A549 (cell line): ENCODE measurements around the gene NDRG2. TPM values are rescaled to one million over a fixed set of nuclear protein-coding genes. Genes with fewer than 3 reads are reported as not detected.

Experiments used
- ATAC-seq, 2 experiments: fragments of 200-7000 bp in 1 of 2; fragments of >200 bp in 1 of 2; cut with Nextera tagmentation in 1 of 2; cut with Tn5 transposase in 1 of 2; 3 replicates each; pipeline versions ENCODE4 v1.8.0 to v1.9.1; 2018 to 2020; ENCODE audit warnings: mild to moderate bottlenecking in 1 of 2, moderate library complexity in 1 of 2
- CTCF ChIA-PET: fragments of 300-600 bp; sonication (Branson Sonifier 250); formaldehyde crosslinking; extraction: SDS; loops from one replicate; lab custom pipeline; 2021; ENCODE audit warnings: antibody characterized with exemption, inconsistent platforms; lab: Yijun Ruan, JAX
- POLR2A ChIA-PET: fragments of 350-600 bp; formaldehyde crosslinking; extraction: SDS; loops from one replicate; lab custom pipeline; 2021; ENCODE audit warnings: antibody characterized with exemption, inconsistent platforms; lab: Yijun Ruan, JAX
- DNase-seq, 2 experiments: peaks; one replicate each; pipeline versions ENCODE4 v3.0.0 to v3.0.0-alpha.2; 2011 to 2016; ENCODE audit warnings: low read depth in 1 of 2, low spot score in 1 of 2
- FAIRE-seq: peaks from 2 replicates; lab custom pipeline; 2011; peaks lifted over from hg19 to GRCh38; lab: Jason Lieb, UNC
- H3K27ac ChIP-seq, 2 experiments: fragments of >200 bp; sonication (Bioruptor Twin); formaldehyde crosslinking; 3 replicates each; pipeline ENCODE4 v1.5.1; 2016 to 2017
- H3K4me1 ChIP-seq: fragments of >200 bp; sonication (Bioruptor Twin); formaldehyde crosslinking; 3 replicates; pipeline ENCODE4 v1.6.1; 2016
- H3K4me2 ChIP-seq: fragments of >200 bp; sonication (Bioruptor Twin); formaldehyde crosslinking; 3 replicates; pipeline ENCODE4 v1.6.1; 2016
- H3K4me3 ChIP-seq: fragments of >200 bp; sonication (Bioruptor Twin); formaldehyde crosslinking; 3 replicates; pipeline ENCODE4 v1.5.1; 2016
- H3K9me3 ChIP-seq: fragments of >200 bp; sonication (Bioruptor Twin); formaldehyde crosslinking; 3 replicates; pipeline ENCODE4 v1.6.1; 2016
- BHLHE40 ChIP-seq: IDR thresholded peaks from 2 replicates; pipeline ENCODE4 v1.6.1; 2012; ENCODE audit warnings: low read depth, low read length, inconsistent platforms
- CHD2 ChIP-seq: fragments of 150-350 bp; IDR thresholded peaks from 2 replicates; pipeline ENCODE4 v1.6.1; 2014; ENCODE audit warnings: low read length; ENCODE audit not compliant: partially characterized antibody
- E2F6 ChIP-seq: IDR thresholded peaks from 2 replicates; pipeline ENCODE4 v1.6.1; 2012; ENCODE audit warnings: low read depth, borderline replicate concordance
- ELK1 ChIP-seq: fragments of 150-350 bp; IDR thresholded peaks from 2 replicates; pipeline ENCODE4 v1.6.1; 2014; ENCODE audit warnings: low read depth, mild to moderate bottlenecking, low read length
- EP300 ChIP-seq, 2 experiments: fragments of >200 bp; sonication (Bioruptor Twin); formaldehyde crosslinking; IDR thresholded peaks; 2 replicates in 1 of 2; 3 replicates in 1 of 2; pipeline ENCODE4 v1.6.1; 2016 to 2017
- ESRRA ChIP-seq: fragments of 150-350 bp; IDR thresholded peaks from 2 replicates; pipeline ENCODE4 v1.6.1; 2014; ENCODE audit warnings: mild to moderate bottlenecking, low read length, borderline replicate concordance
- FOSB ChIP-seq: fragments of 250-450 bp; sonication (Bioruptor Pico); IDR thresholded peaks from 2 replicates; pipeline ENCODE4 v1.5.0; 2020; ENCODE audit warnings: mild to moderate bottlenecking, moderate library complexity
- FOSL2 ChIP-seq, 2 experiments: fragments of 450-650 bp in 1 of 2; fragments of >200 bp in 1 of 2; sonication (Bioruptor Twin) in 1 of 2; formaldehyde crosslinking; IDR thresholded peaks; 2 replicates each; pipeline versions ENCODE4 v1.5.0 to v1.6.1; 2016 to 2020; ENCODE audit warnings: mild to moderate bottlenecking in 1 of 2, moderate library complexity in 1 of 2
- HEYL ChIP-seq: fragments of 250-450 bp; sonication (Bioruptor Pico); IDR thresholded peaks from 2 replicates; pipeline ENCODE4 v1.8.0; 2021; ENCODE audit warnings: mild to moderate bottlenecking, moderate library complexity
- HOXB13 ChIP-seq: fragments of 250-450 bp; sonication (Bioruptor Pico); IDR thresholded peaks from 2 replicates; pipeline ENCODE4 v1.5.0; 2020; ENCODE audit warnings: low read depth, mild to moderate bottlenecking, moderate library complexity
- JUN ChIP-seq, 2 experiments: fragments of >200 bp; sonication (Bioruptor Twin); formaldehyde crosslinking; IDR thresholded peaks; 2 replicates in 1 of 2; 3 replicates in 1 of 2; pipeline ENCODE4 v1.6.1; 2016 to 2017
- JUNB ChIP-seq: fragments of >200 bp; sonication (Bioruptor Twin); formaldehyde crosslinking; IDR thresholded peaks from 2 replicates; pipeline ENCODE4 v1.6.1; 2016
- KDM5A ChIP-seq: fragments of 200-600 bp; sonication (generic); IDR thresholded peaks from 2 replicates; pipeline ENCODE4 v1.6.1; 2016; ENCODE audit warnings: antibody characterized with exemption, mild to moderate bottlenecking
- MAZ ChIP-seq: fragments of 150-350 bp; IDR thresholded peaks from 2 replicates; pipeline ENCODE4 v1.6.1; 2014; ENCODE audit warnings: antibody characterized with exemption, low read depth, low read length, borderline replicate concordance
- MYC ChIP-seq: IDR thresholded peaks from 2 replicates; pipeline ENCODE4 v1.6.1; 2012; ENCODE audit warnings: mild to moderate bottlenecking, inconsistent platforms, low read length, improper control_type of control experiment, borderline replicate concordance
- NPAS2 ChIP-seq: fragments of 250-450 bp; sonication (Bioruptor Pico); IDR thresholded peaks from 2 replicates; pipeline ENCODE4 v1.8.0; 2022; ENCODE audit warnings: mild to moderate bottlenecking, moderate library complexity, borderline replicate concordance
- POLR2A ChIP-seq: IDR thresholded peaks from 2 replicates; pipeline ENCODE4 v1.6.1; 2012; ENCODE audit warnings: mild to moderate bottlenecking, low read length
- POLR2AphosphoS2 ChIP-seq: conservative IDR thresholded peaks from 2 replicates; pipeline ENCODE4 v1.6.1; 2012; ENCODE audit warnings: low read length, improper control_type of control experiment, inconsistent platforms
- RAD21 ChIP-seq, 2 experiments: fragments of >200 bp in 1 of 2; sonication (Bioruptor Twin) in 1 of 2; formaldehyde crosslinking in 1 of 2; IDR thresholded peaks in 1 of 2; conservative IDR thresholded peaks in 1 of 2; 2 replicates in 1 of 2; 3 replicates in 1 of 2; pipeline ENCODE4 v1.6.1; 2012 to 2018; ENCODE audit warnings: inconsistent platforms in 1 of 2
- RARB ChIP-seq: fragments of 250-450 bp; sonication (Bioruptor Pico); IDR thresholded peaks from 2 replicates; pipeline ENCODE4 v1.8.0; 2021; ENCODE audit warnings: mild to moderate bottlenecking, moderate library complexity
- SREBF2 ChIP-seq: fragments of 450-650 bp; IDR thresholded peaks from 2 replicates; pipeline ENCODE4 v1.6.1; 2014; ENCODE audit warnings: mild to moderate bottlenecking, moderate library complexity
- TFCP2L1 ChIP-seq: fragments of 250-450 bp; sonication (Bioruptor Pico); IDR thresholded peaks from 2 replicates; pipeline ENCODE4 v1.5.0; 2021; ENCODE audit warnings: mild to moderate bottlenecking
- USF2 ChIP-seq: fragments of 450-650 bp; IDR thresholded peaks from 2 replicates; pipeline ENCODE4 v1.6.1; 2014; ENCODE audit warnings: antibody characterized with exemption
- ZNF302 ChIP-seq: fragments of 250-450 bp; sonication (Bioruptor Pico); IDR thresholded peaks from 2 replicates; pipeline ENCODE4 v1.9.0; 2021; ENCODE audit warnings: inconsistent platforms, mild to moderate bottlenecking, moderate library complexity
- WGBS: methylation state at CpG from one replicate; pipeline ENCODE4 v1.1.6; 2017; ENCODE audit errors: missing lambda C conversion rate; 5-methylcytosine and 5-hydroxymethylcytosine counted together
- polyA plus RNA-seq, 4 experiments: library from polyadenylated mRNA; depleted of rRNA in 3 of 4; stranded (reverse); fragments of >200 nt; fragmentation: RNase III in 1 of 4; extraction: RNeasy Plus Mini Kit Qiagen cat#74134 plus additional on column Dnase treatment in 1 of 4; gene quantifications; 2 replicates in 3 of 4; 3 replicates in 1 of 4; pipeline ENCODE4 v1.2.3, GENCODE V29; 2011 to 2017
- TF ChIP-seq, protein P1 (sequence below): fragments of >200 bp; sonication (Bioruptor Twin); formaldehyde crosslinking; IDR thresholded peaks from 2 replicates; pipeline ENCODE4 v1.6.1; 2016
- TF ChIP-seq, protein P2 (sequence below): IDR thresholded peaks from 2 replicates; pipeline ENCODE4 v1.6.1; 2012
- TF ChIP-seq, protein P3 (sequence below): fragments of >200 bp; sonication (Bioruptor Twin); formaldehyde crosslinking; IDR thresholded peaks from 3 replicates; pipeline ENCODE4 v1.5.1; 2016
- TF ChIP-seq, protein P4 (sequence below): fragments of 250-450 bp; sonication (Bioruptor Pico); IDR thresholded peaks from 2 replicates; pipeline ENCODE4 v1.5.0; 2020; ENCODE audit warnings: low read depth, mild to moderate bottlenecking, moderate library complexity
- TF ChIP-seq, protein P5 (sequence below): fragments of >200 bp; sonication (Bioruptor Twin); formaldehyde crosslinking; IDR thresholded peaks from 3 replicates; pipeline ENCODE4 v1.6.1; 2016

NDRG2 gene
- polyA plus RNA-seq, 2 of the 4 experiments (the other 2 are of a cell fraction), result 4.7 to 6.8 TPM

- POLR2A ChIA-PET, result no interaction called here
- FAIRE-seq (no peak), ATAC-seq (no peak), DNase-seq (no peak)
- no peak for TF ChIP-seq USF2
- TF ChIP-seq, protein P1, sequence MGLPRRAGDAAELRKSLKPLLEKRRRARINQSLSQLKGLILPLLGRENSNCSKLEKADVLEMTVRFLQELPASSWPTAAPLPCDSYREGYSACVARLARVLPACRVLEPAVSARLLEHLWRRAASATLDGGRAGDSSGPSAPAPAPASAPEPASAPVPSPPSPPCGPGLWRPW, result no peak
- TF ChIP-seq EP300 (IDR thresholded peaks at IDR 0.05), result no peak
- no peak for TF ChIP-seq ZNF302 (CRISPR knock-in tag)
- TF ChIP-seq NPAS2 (CRISPR knock-in tag), result no peak
- TF ChIP-seq TFCP2L1 (CRISPR knock-in tag), result no peak
- no peak for TF ChIP-seq BHLHE40
- no peak for TF ChIP-seq MAZ
- TF ChIP-seq MYC, result no peak
- TF ChIP-seq POLR2AphosphoS2, result no peak
- Histone ChIP-seq H3K4me3 (no peak overlapping the region), H3K9me3 (no peaks in the 10 kb centered on the region), H3K27ac (no peak overlapping the region), H3K4me2 (no peak overlapping the region), H3K4me1 (peaks cover 2% of the 10 kb centered on the region; the same call in 2 of the 3 replicates)
- 90% methylated on average over 14 of the region's 14 CpGs for WGBS
- CTCF ChIA-PET, result interaction anchor here (0.6 to 17.7 kb wide), 13 partner anchors 9 to 644 kb away, joined by 3 to 186 read pairs (median 7); no protein-coding TSS in a partner anchor
These were observed 28.3 kb downstream of the NDRG2 start for GRCh38 chr14:20996521-20996920.

DNA sequence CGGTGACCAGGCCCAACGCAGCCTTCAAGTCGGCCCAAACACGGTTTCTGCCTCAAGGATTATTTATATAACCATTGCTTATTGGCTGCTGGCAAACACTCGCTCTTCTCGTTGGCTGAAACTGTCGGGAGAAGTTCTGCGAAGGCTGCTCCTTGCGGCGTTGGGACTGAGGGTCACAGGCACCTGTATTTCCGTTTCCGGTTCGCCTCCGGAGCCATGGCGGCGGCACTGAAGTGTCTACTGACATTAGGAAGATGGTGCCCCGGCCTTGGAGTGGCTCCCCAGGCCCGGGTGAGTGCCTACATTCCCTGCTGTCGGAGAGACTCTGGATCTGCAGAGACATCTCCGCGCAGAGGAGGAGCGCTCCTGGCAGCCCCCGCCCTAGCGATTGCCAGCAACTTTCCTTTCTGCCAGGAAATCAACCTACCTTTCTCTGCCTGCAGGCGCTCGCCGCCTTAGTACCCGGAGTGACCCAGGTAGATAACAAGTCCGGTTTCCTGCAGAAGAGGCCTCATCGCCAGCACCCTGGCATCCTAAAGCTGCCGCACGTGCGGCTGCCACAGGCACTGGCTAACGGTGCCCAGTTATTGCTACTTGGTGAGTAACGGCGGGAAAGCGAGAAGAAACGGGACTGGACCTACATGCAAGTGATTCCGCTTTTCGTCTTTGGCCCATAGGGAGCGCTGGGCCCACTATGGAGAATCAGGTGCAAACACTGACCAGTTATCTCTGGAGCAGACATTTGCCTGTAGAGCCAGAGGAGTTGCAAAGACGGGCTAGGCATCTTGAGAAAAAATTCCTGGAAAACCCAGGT is 34.9 kb downstream of the NDRG2 start, which contains the start of gene METTL17:
Gene METTL17, plus strand, starts transcription at position 194 of the 814 bp plus-strand sequence. Its CDS starts 23 bp downstream, at position 217.
- Histone ChIP-seq H3K4me3 (peak within 1 kb of the TSS; percentile 69), H3K4me1 (peaks cover 32% of the 10 kb centered on the region), H3K9me3 (no peaks in the 10 kb centered on the region), H3K27ac (peak within 1 kb of the TSS; percentile 76 to 91), H3K4me2 (peak within 1 kb of the TSS; percentile 76)
- POLR2A ChIA-PET, result interaction anchor here (0.7 kb wide), 1 partner anchor 29 kb away, joined by 4 read pairs; no protein-coding TSS in a partner anchor
- DNase-seq, result peak; percentile 93 to 98
- ATAC-seq, result peak; percentile 98
- CTCF ChIA-PET, result interaction anchor here (1.8 to 17.7 kb wide), 2 partner anchors 15 to 18 kb away, joined by 7 to 186 read pairs; no protein-coding TSS in a partner anchor
- FAIRE-seq, result no peak
- WGBS, result under 1% methylated on average over 27 of the region's 42 CpGs
- 0 out of 5 replicates have a peak, but pooled peaks have one; percentile 9 to 13 for TF ChIP-seq RAD21 (conservative IDR thresholded peaks at IDR 0.05 in 1 of 2, IDR thresholded peaks at IDR 0.05 in 1 of 2)
- TF ChIP-seq KDM5A, result peak; percentile 96
- 0 out of 2 replicates have a peak, but pooled peaks have one; percentile 24 for TF ChIP-seq HOXB13 (CRISPR knock-in tag)
- TF ChIP-seq, protein P2, sequence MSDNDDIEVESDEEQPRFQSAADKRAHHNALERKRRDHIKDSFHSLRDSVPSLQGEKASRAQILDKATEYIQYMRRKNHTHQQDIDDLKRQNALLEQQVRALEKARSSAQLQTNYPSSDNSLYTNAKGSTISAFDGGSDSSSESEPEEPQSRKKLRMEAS, result peak; percentile 46
- TF ChIP-seq HEYL, result no peak
- peak; percentile 59 to 92; a peak in 4 of 5 replicates for TF ChIP-seq JUN (IDR thresholded peaks at IDR 0.05)
- TF ChIP-seq JUNB, result no peak
- peak; percentile 46 for TF ChIP-seq CHD2
- TF ChIP-seq, protein P3, sequence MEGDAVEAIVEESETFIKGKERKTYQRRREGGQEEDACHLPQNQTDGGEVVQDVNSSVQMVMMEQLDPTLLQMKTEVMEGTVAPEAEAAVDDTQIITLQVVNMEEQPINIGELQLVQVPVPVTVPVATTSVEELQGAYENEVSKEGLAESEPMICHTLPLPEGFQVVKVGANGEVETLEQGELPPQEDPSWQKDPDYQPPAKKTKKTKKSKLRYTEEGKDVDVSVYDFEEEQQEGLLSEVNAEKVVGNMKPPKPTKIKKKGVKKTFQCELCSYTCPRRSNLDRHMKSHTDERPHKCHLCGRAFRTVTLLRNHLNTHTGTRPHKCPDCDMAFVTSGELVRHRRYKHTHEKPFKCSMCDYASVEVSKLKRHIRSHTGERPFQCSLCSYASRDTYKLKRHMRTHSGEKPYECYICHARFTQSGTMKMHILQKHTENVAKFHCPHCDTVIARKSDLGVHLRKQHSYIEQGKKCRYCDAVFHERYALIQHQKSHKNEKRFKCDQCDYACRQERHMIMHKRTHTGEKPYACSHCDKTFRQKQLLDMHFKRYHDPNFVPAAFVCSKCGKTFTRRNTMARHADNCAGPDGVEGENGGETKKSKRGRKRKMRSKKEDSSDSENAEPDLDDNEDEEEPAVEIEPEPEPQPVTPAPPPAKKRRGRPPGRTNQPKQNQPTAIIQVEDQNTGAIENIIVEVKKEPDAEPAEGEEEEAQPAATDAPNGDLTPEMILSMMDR, result no peak; the same call in 2 of the 3 replicates
- TF ChIP-seq, protein P4, sequence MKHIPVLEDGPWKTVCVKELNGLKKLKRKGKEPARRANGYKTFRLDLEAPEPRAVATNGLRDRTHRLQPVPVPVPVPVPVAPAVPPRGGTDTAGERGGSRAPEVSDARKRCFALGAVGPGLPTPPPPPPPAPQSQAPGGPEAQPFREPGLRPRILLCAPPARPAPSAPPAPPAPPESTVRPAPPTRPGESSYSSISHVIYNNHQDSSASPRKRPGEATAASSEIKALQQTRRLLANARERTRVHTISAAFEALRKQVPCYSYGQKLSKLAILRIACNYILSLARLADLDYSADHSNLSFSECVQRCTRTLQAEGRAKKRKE (CRISPR knock-in tag), result no peak
- TF ChIP-seq EP300 (IDR thresholded peaks at IDR 0.05), result no peak
- no peak for TF ChIP-seq RARB (CRISPR knock-in tag)
- no peak for TF ChIP-seq ELK1
- TF ChIP-seq, protein P5, sequence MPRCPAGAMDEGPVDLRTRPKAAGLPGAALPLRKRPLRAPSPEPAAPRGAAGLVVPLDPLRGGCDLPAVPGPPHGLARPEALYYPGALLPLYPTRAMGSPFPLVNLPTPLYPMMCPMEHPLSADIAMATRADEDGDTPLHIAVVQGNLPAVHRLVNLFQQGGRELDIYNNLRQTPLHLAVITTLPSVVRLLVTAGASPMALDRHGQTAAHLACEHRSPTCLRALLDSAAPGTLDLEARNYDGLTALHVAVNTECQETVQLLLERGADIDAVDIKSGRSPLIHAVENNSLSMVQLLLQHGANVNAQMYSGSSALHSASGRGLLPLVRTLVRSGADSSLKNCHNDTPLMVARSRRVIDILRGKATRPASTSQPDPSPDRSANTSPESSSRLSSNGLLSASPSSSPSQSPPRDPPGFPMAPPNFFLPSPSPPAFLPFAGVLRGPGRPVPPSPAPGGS, result 0 out of 3 replicates have a peak, but pooled peaks have one; percentile 68
- no peak for TF ChIP-seq ESRRA
- TF ChIP-seq POLR2A, result peak; percentile 70
- no peak for TF ChIP-seq SREBF2
- TF ChIP-seq FOSL2 (IDR thresholded peaks at IDR 0.05), result no peak
- TF ChIP-seq FOSL2 (CRISPR knock-in tag; IDR thresholded peaks at IDR 0.05), result no peak
- no peak for TF ChIP-seq FOSB (CRISPR knock-in tag)
- peak; percentile 52; the same call in 1 of the 2 replicates for TF ChIP-seq E2F6
